Measurements from ENCODE around the gene CIZ1. TPM values are rescaled to one million over a fixed set of nuclear protein-coding genes. Genes with fewer than 3 reads are reported as not detected.
"Not testable (repeated sequence)": the region's sequence is repeated elsewhere in the genome, so short reads cannot be mapped to it uniquely, and the experiment has no call there.

CIZ1 gene
- 74.9 TPM for total RNA-seq
- long read RNA-seq, transcript CIZ1-204 (17 exons, 2,984 nt): major isoform, 37 of 132 reads
- long read RNA-seq, partial matches to known transcripts: 55 of 132 reads
- long read RNA-seq, other reads (novel, unspliced or antisense): 38 of 132 reads

GRCh38 chr9:128191406-128192046, at the start of gene CIZ1:
TSS of gene CIZ1 (minus strand) at chr9:128191572. CDS start at chr9:128190857, 715 bp downstream.
- peak; percentile 83 for DNase-seq
- Histone ChIP-seq H3K4me1 (peaks cover 33% of the 10 kb centered on the region), H3K27me3 (ENCODE audit: low read depth) (no peaks in the 10 kb centered on the region), H3K4me3 (peak within 1 kb of the TSS; percentile 80), H3K36me3 (peaks cover 29% of the 10 kb centered on the region), H3K27ac (replicated peaks) (peak within 1 kb of the TSS; percentile 89), H3K9me3 (replicated peaks) (no peaks in the 10 kb centered on the region)
- TF ChIP-seq, protein P1, sequence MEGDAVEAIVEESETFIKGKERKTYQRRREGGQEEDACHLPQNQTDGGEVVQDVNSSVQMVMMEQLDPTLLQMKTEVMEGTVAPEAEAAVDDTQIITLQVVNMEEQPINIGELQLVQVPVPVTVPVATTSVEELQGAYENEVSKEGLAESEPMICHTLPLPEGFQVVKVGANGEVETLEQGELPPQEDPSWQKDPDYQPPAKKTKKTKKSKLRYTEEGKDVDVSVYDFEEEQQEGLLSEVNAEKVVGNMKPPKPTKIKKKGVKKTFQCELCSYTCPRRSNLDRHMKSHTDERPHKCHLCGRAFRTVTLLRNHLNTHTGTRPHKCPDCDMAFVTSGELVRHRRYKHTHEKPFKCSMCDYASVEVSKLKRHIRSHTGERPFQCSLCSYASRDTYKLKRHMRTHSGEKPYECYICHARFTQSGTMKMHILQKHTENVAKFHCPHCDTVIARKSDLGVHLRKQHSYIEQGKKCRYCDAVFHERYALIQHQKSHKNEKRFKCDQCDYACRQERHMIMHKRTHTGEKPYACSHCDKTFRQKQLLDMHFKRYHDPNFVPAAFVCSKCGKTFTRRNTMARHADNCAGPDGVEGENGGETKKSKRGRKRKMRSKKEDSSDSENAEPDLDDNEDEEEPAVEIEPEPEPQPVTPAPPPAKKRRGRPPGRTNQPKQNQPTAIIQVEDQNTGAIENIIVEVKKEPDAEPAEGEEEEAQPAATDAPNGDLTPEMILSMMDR (IDR thresholded peaks at IDR 0.05; ENCODE audit: borderline replicate concordance): peak; percentile 92
- intact Hi-C loops (cut with micrococcal nuclease): no loop called here

- Histone ChIP-seq H3K9me3 (replicated peaks) (no peaks in the 10 kb centered on the region), H3K27me3 (ENCODE audit: low read depth) (peaks cover 4% of the 10 kb centered on the region), H3K36me3 (no peaks in the 10 kb centered on the region), H3K27ac (replicated peaks) (no peak overlapping the region), H3K4me3 (no peak overlapping the region), H3K4me1 (no peaks in the 10 kb centered on the region)
- no peak for DNase-seq
- TF ChIP-seq, protein P1 (IDR thresholded peaks at IDR 0.05; ENCODE audit: borderline replicate concordance): no peak
- intact Hi-C loops (cut with micrococcal nuclease): no loop called here
These were observed 42.5 kb upstream of the CIZ1 start for GRCh38 chr9:128233817-128234406.

GRCh38 chr9:128232528-128233428, 41.4 kb upstream of the CIZ1 start:
- intact Hi-C loops (cut with micrococcal nuclease): no loop called here
- Histone ChIP-seq H3K36me3 (no peaks in the 10 kb centered on the region), H3K27ac (replicated peaks) (no peak overlapping the region)

DNA sequence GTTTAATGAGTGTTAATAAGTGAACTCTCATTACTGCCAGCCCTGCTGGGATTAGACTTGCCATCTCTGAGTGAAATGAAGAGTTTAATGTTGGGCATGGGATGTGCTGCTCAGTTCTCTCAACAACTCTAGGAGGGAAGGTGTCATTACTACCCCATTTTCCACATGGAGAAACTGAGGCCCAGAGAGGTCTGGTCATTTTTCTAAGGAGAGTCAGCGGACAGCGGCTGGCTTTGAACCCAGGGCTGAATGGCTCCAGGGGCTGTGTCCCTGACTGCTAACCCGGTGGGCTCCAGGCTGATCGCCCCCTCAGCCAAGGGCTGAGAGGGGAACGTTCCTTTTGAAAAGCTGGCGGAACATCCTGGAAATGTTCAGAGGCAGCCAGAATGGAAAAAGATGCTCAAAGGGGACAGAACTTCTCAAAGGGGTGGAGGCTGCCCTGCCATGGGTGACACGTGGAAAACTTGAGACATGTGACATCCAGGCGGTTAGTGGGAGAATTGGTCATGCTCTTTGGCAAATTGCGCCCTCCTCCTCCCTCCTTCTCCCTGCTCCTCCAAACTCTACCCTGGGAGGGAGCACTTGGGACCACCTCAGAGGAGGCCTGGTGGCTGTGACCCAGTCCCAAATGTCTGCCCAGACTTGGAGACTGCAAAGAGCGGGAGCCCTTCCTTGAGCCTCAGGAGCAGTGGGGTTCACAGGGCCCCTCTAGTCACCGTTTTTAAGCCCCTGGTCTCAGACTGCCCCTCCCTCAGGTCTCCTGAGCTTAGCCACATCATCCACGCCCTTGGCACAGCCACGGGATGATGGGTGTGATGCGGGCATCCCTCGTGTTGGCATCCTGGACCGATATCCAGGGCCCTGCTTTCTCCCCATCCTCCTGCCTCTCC, 40.5 kb upstream of the CIZ1 start:
- intact Hi-C loops (cut with micrococcal nuclease): no loop called here
- no peaks in the 10 kb centered on the region for H3K36me3 ChIP-seq
- no peak overlapping the region for H3K4me3 ChIP-seq
- H3K9me3 ChIP-seq (replicated peaks): no peaks in the 10 kb centered on the region
- peaks cover 4% of the 10 kb centered on the region for H3K27me3 ChIP-seq (ENCODE audit: low read depth)
- TF ChIP-seq, protein P1 (IDR thresholded peaks at IDR 0.05; ENCODE audit: borderline replicate concordance): no peak
- no peak overlapping the region for H3K27ac ChIP-seq (replicated peaks)
- DNase-seq: no peak
- H3K4me1 ChIP-seq: no peaks in the 10 kb centered on the region

More at GRCh38 chr9:128232528-128233428, 41.4 kb upstream of the CIZ1 start:
- H3K27me3 ChIP-seq (ENCODE audit: low read depth): peaks cover 4% of the 10 kb centered on the region
- H3K9me3 ChIP-seq (replicated peaks): no peaks in the 10 kb centered on the region
- no peak for DNase-seq
- no peak overlapping the region for H3K4me3 ChIP-seq
- H3K4me1 ChIP-seq: no peaks in the 10 kb centered on the region
- TF ChIP-seq, protein P1 (IDR thresholded peaks at IDR 0.05; ENCODE audit: borderline replicate concordance): no peak

DNA sequence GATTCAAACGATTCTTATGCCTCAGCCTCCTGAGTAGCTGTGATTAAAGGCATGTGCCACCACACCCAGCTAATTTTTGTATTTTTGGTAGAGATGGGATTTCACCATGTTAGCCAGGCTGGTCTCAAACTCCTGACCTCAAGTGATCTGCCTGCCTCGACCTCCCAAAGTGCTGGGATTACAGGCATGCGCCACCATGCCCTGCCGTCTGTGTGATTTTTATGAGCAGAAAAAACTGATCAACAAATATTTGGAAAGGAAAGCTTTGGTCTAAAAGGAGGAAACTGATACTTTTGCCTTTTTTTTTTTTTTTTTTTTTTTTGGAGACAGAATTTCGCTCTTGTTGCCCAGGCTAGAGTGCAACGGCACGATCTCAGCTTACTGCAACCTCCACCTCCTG, 39.5 kb upstream of the CIZ1 start:
- DNase-seq; intact Hi-C loops (cut with micrococcal nuclease); H3K27ac ChIP-seq (replicated peaks); H3K9me3 ChIP-seq (replicated peaks); H3K36me3 ChIP-seq; H3K4me3 ChIP-seq; H3K4me1 ChIP-seq: not testable (repeated sequence)
- H3K27me3 ChIP-seq (ENCODE audit: low read depth): peaks cover 10% of the 10 kb centered on the region
